Smooth muscle cell (in vitro differentiated cells): ENCODE data around the gene ZMIZ1. TPM values are rescaled to one million over a fixed set of nuclear protein-coding genes. Genes with fewer than 3 reads are reported as not detected.

ENCODE experiments used
- DNase-seq: peaks from one replicate; lab custom pipeline; 2025; ENCODE audit not compliant: unreplicated experiment; lab: John Stamatoyannopoulos, UW
- H2AFZ ChIP-seq: fragments of 200-600 bp; sonication (generic); 2 replicates; pipeline ENCODE4 v1.6.0; 2016; ENCODE audit warnings: antibody characterized with exemption, low read depth, mild to moderate bottlenecking
- H3F3A ChIP-seq: fragments of 200-600 bp; sonication (generic); 2 replicates; pipeline ENCODE4 v1.6.0; 2017; ENCODE audit warnings: antibody characterized with exemption, low read depth
- H3K27ac ChIP-seq: fragments of 200-600 bp; sonication (generic); 2 replicates; pipeline ENCODE4 v1.5.1; 2016; ENCODE audit warnings: low read depth, mild to moderate bottlenecking
- H3K27me3 ChIP-seq: fragments of 200-600 bp; sonication (generic); 2 replicates; pipeline ENCODE4 v1.6.1; 2016; ENCODE audit warnings: low read depth, mild to moderate bottlenecking
- H3K36me3 ChIP-seq: fragments of 200-600 bp; sonication (generic); 2 replicates; pipeline ENCODE4 v1.5.1; 2016; ENCODE audit warnings: low read depth
- H3K4me1 ChIP-seq: fragments of 200-600 bp; sonication (generic); 2 replicates; pipeline ENCODE4 v1.5.1; 2016; ENCODE audit warnings: low read depth
- H3K4me2 ChIP-seq: fragments of 200-600 bp; sonication (generic); 2 replicates; pipeline ENCODE4 v1.6.0; 2016; ENCODE audit warnings: mild to moderate bottlenecking
- H3K4me3 ChIP-seq: fragments of 200-600 bp; sonication (generic); 2 replicates; pipeline ENCODE4 v1.5.1; 2016; ENCODE audit warnings: mild to moderate bottlenecking
- H3K79me2 ChIP-seq: fragments of 200-600 bp; sonication (generic); 2 replicates; pipeline ENCODE4 v1.6.0; 2016; ENCODE audit warnings: low read depth, mild to moderate bottlenecking
- H3K9ac ChIP-seq: fragments of 200-600 bp; sonication (generic); 2 replicates; pipeline ENCODE4 v1.6.0; 2016; ENCODE audit warnings: low read depth
- H3K9me3 ChIP-seq: fragments of 200-600 bp; sonication (generic); replicated peaks from 2 replicates; pipeline ENCODE4 v1.5.1; 2016; ENCODE audit warnings: low read depth
- H4K20me1 ChIP-seq: fragments of 200-600 bp; sonication (generic); 2 replicates; pipeline ENCODE4 v1.6.0; 2016; ENCODE audit warnings: low read depth
- WGBS: methylation state at CpG from one replicate; pipeline ENCODE4 v1.1.7; 2016; ENCODE audit warnings: low lambda C conversion rate; 5-methylcytosine and 5-hydroxymethylcytosine counted together
- polyA plus RNA-seq: library from polyadenylated mRNA; unstranded; fragments of >200 nt; fragmentation: Nextera tagmentation; extraction: Ambion mirVana; gene quantifications from 2 replicates; pipeline ENCODE4 v1.2.1, GENCODE V29; 2016
- total RNA-seq: library from RNA; depleted of rRNA; stranded (reverse); fragments of >200 nt; gene quantifications from 2 replicates; pipeline ENCODE4 v1.2.3, GENCODE V29; 2014
- TF ChIP-seq, protein P1 (sequence below): fragments of 200-600 bp; sonication (generic); IDR thresholded peaks from 2 replicates; pipeline ENCODE4 v1.5.1; 2017; ENCODE audit warnings: borderline replicate concordance, mild to moderate bottlenecking, antibody characterized with exemption; ENCODE audit not compliant: insufficient read depth, poor library complexity, severe bottlenecking

The ZMIZ1 gene
- total and polyA plus RNA-seq, 2 experiments from 2014 or later, result 24.2 to 31.3 TPM

DNA sequence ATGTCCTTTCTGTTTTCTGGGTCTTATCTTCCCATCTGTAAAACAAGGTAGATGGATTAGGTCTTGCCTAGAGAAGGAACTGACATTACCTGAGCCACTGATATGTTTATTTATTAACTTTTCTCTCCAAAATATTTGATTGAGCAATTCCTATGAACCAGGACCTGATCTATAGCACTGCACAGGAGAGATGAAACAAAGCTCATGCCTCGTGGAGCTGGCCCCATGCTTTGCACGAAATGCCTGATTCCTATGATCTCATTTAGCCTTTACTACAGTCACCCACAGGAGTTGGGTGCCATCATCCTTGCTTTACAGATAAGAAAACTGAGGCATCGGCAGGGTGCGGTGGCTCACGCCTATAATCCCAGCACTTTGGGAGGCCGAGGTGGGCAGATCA lies 48.2 kb upstream of the ZMIZ1 start:
- H4K20me1 ChIP-seq, result no peaks in the 10 kb centered on the region
- H3K4me3 ChIP-seq, result no peak overlapping the region
- H3K9ac ChIP-seq, result no peak overlapping the region
- TF ChIP-seq, protein P1, sequence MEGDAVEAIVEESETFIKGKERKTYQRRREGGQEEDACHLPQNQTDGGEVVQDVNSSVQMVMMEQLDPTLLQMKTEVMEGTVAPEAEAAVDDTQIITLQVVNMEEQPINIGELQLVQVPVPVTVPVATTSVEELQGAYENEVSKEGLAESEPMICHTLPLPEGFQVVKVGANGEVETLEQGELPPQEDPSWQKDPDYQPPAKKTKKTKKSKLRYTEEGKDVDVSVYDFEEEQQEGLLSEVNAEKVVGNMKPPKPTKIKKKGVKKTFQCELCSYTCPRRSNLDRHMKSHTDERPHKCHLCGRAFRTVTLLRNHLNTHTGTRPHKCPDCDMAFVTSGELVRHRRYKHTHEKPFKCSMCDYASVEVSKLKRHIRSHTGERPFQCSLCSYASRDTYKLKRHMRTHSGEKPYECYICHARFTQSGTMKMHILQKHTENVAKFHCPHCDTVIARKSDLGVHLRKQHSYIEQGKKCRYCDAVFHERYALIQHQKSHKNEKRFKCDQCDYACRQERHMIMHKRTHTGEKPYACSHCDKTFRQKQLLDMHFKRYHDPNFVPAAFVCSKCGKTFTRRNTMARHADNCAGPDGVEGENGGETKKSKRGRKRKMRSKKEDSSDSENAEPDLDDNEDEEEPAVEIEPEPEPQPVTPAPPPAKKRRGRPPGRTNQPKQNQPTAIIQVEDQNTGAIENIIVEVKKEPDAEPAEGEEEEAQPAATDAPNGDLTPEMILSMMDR, result no peak
- 91% methylated on average over 6 of the region's 6 CpGs for WGBS
- no peak overlapping the region for H3K4me2 ChIP-seq
- DNase-seq, result no peak
- H3K27ac ChIP-seq, result peak overlapping the region; percentile 29
- H3K27me3 ChIP-seq, result no peaks in the 10 kb centered on the region
- H3K36me3 ChIP-seq, result no peaks in the 10 kb centered on the region
- no peaks in the 10 kb centered on the region for H3K79me2 ChIP-seq
- H2AFZ ChIP-seq, result no peak overlapping the region
- H3K4me1 ChIP-seq, result no peaks in the 10 kb centered on the region
- H3F3A ChIP-seq, result peaks cover 13% of the 10 kb centered on the region
- no peaks in the 10 kb centered on the region for H3K9me3 ChIP-seq

DNA sequence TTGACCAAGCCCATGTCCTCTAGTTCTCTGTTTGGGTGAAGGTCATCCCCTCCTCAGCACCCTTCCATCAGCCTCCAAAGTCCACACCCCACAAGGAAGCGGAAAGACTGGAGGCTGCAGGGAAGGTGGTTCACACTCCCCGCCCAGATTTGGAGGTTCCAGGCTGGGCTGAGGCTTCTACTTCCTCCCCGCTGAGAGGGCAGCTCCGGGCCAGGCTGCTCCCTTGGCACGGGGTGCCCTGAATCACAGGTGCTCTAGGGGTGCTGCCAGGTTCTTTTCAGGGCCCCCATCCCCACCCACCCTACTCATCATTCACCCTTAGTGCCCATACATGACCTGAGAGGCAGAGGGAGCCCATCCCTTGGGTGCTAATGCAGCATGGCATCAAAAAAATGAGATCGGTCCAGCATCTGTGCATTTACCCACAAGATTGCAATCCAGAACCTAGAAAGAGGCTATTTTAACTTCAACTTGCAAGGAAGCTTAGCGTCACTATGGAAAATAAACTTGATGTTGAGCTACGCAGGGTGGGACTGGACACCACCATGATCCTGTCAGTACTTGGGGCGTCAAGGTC lies 47.3 kb upstream of the ZMIZ1 start:
- no peaks in the 10 kb centered on the region for H3K9me3 ChIP-seq
- DNase-seq, result no peak
- no peak overlapping the region for H3K27ac ChIP-seq
- no peak overlapping the region for H2AFZ ChIP-seq
- no peaks in the 10 kb centered on the region for H3K27me3 ChIP-seq
- H3K4me2 ChIP-seq, result no peak overlapping the region
- H3K4me1 ChIP-seq, result no peaks in the 10 kb centered on the region
- H3F3A ChIP-seq, result peaks cover 13% of the 10 kb centered on the region
- H3K4me3 ChIP-seq, result no peak overlapping the region
- no peaks in the 10 kb centered on the region for H3K36me3 ChIP-seq
- no peak overlapping the region for H3K9ac ChIP-seq
- no peaks in the 10 kb centered on the region for H3K79me2 ChIP-seq
- TF ChIP-seq, protein P1, result no peak
- WGBS, result 98% methylated on average over 9 of the region's 9 CpGs
- H4K20me1 ChIP-seq, result no peaks in the 10 kb centered on the region

DNA sequence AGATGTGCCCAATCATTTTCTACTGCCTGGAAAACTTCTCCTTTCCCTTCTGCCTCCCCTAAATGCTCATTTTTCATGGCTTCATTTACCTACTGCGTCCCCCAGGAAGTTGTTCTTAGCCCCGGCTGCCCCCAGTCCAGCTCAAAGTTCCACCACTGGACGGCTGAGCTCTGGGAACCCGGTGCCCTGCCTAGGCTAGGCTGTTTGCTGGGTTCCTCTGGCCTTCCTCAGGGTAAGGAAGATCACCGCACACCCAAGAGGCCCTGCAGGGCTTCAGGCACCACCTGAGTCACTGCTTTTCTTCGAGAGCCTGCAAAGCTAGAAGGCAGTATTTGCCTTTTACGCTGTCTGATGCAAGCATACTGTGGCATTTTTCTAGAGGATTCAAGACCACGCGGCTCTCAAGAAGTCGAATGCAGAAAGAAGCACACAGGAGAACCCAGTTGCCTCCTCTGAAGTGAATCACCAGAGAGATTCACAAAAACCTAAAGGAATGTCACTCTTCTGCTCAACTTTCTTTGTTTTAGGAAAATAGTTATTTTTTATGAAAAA lies 46.7 kb upstream of the ZMIZ1 start:
- Histone ChIP-seq H3F3A (peaks cover 13% of the 10 kb centered on the region), H3K4me1 (no peaks in the 10 kb centered on the region), H3K27ac (peak overlapping the region; percentile 52), H2AFZ (peak overlapping the region; percentile 25), H4K20me1 (no peaks in the 10 kb centered on the region), H3K9ac (no peak overlapping the region), H3K4me2 (no peak overlapping the region), H3K27me3 (no peaks in the 10 kb centered on the region), H3K9me3 (no peaks in the 10 kb centered on the region), H3K36me3 (no peaks in the 10 kb centered on the region), H3K4me3 (no peak overlapping the region), H3K79me2 (no peaks in the 10 kb centered on the region)
- DNase-seq, result no peak
- TF ChIP-seq, protein P1, result no peak
- 61% methylated on average over 10 of the region's 10 CpGs for WGBS
